Trophoblast cell (in vitro differentiated cells and primary cell): Measurements from ENCODE around the gene AUTS2.

Experiments used
- DNase-seq, 2 donors: peaks; one replicate each; pipeline ENCODE4 v3.0.0-alpha.2; 2016
- H2AFZ ChIP-seq: 2 replicates; pipeline ENCODE4 v1.6.1; 2013; ENCODE audit warnings: low read length, moderate library complexity, mild to moderate bottlenecking; ENCODE audit not compliant: insufficient read depth, poor library complexity
- H2AK5ac ChIP-seq: 2 replicates; pipeline ENCODE4 v1.6.1; 2013; ENCODE audit warnings: mild to moderate bottlenecking, low read length
- H2BK120ac ChIP-seq: 2 replicates; pipeline ENCODE4 v1.6.1; 2013; ENCODE audit warnings: low read length, mild to moderate bottlenecking, moderate library complexity; ENCODE audit not compliant: insufficient read depth, poor library complexity
- H2BK12ac ChIP-seq: 2 replicates; pipeline ENCODE4 v1.6.1; 2013; ENCODE audit warnings: mild to moderate bottlenecking, low read length, moderate library complexity
- H2BK5ac ChIP-seq: 2 replicates; pipeline ENCODE4 v1.6.1; 2013; ENCODE audit warnings: low read length, low read depth, moderate library complexity, mild to moderate bottlenecking; ENCODE audit not compliant: poor library complexity
- H3K14ac ChIP-seq: 2 replicates; pipeline ENCODE4 v1.6.1; 2013; ENCODE audit warnings: mild to moderate bottlenecking, low read length
- H3K18ac ChIP-seq: 2 replicates; pipeline ENCODE4 v1.6.1; 2013; ENCODE audit warnings: mild to moderate bottlenecking, low read length
- H3K23ac ChIP-seq: 2 replicates; pipeline ENCODE4 v1.6.1; 2013; ENCODE audit warnings: low read length
- H3K27ac ChIP-seq: 2 replicates; pipeline ENCODE4 v1.5.1; 2013; ENCODE audit warnings: low read depth, mild to moderate bottlenecking, inconsistent platforms, low read length, moderate library complexity
- H3K27me3 ChIP-seq: 2 replicates; pipeline ENCODE4 v1.6.1; 2013; ENCODE audit warnings: inconsistent platforms, mild to moderate bottlenecking, low read length, moderate library complexity; ENCODE audit not compliant: insufficient read depth
- H3K36me3 ChIP-seq, 2 experiments: 1 replicate in 1 of 2; 2 replicates in 1 of 2; pipeline ENCODE4 v1.6.1; 2013; ENCODE audit warnings: low read length in 2 of 2, mild to moderate bottlenecking in 2 of 2, moderate library complexity in 1 of 2; ENCODE audit not compliant: insufficient read depth in 2 of 2, control insufficient read depth in 1 of 2
- H3K4ac ChIP-seq: 2 replicates; pipeline ENCODE4 v1.6.1; 2013; ENCODE audit warnings: low read depth, mild to moderate bottlenecking, low read length, moderate library complexity
- H3K4me1 ChIP-seq, 2 experiments: 1 replicate in 1 of 2; 2 replicates in 1 of 2; pipeline ENCODE4 v1.6.1; 2013; ENCODE audit warnings: low read length in 2 of 2, mild to moderate bottlenecking in 2 of 2, moderate library complexity in 1 of 2; ENCODE audit not compliant: insufficient read depth in 2 of 2, control insufficient read depth in 1 of 2
- H3K4me2 ChIP-seq: 2 replicates; pipeline ENCODE4 v1.6.1; 2013; ENCODE audit warnings: inconsistent platforms, mild to moderate bottlenecking, low read length, moderate library complexity
- H3K4me3 ChIP-seq: 2 replicates; pipeline ENCODE4 v1.5.1; 2013; ENCODE audit warnings: mild to moderate bottlenecking, low read depth, low read length, inconsistent platforms
- H3K79me1 ChIP-seq: one replicate; pipeline ENCODE4 v1.6.1; 2013; ENCODE audit warnings: low read length
- H3K79me2 ChIP-seq: 2 replicates; pipeline ENCODE4 v1.6.1; 2013; ENCODE audit warnings: low read length, mild to moderate bottlenecking; ENCODE audit not compliant: control insufficient read depth, insufficient read depth, poor library complexity
- H3K9ac ChIP-seq: 2 replicates; pipeline ENCODE4 v1.6.1; 2013; ENCODE audit warnings: mild to moderate bottlenecking, low read length
- H3K9me3 ChIP-seq: 2 replicates; pipeline ENCODE4 v1.6.1; 2013; ENCODE audit warnings: low read depth, mild to moderate bottlenecking, control low read depth, inconsistent platforms, low read length; ENCODE audit not compliant: insufficient read depth
- H4K12ac ChIP-seq: 2 replicates; pipeline ENCODE4 v1.6.1; 2013; ENCODE audit warnings: low read depth, mild to moderate bottlenecking, low read length, moderate library complexity
- H4K8ac ChIP-seq: 2 replicates; pipeline ENCODE4 v1.6.1; 2013; ENCODE audit warnings: low read depth, mild to moderate bottlenecking, low read length, moderate library complexity
- H4K91ac ChIP-seq: one replicate; pipeline ENCODE4 v1.6.1; 2013; ENCODE audit warnings: low read depth, mild to moderate bottlenecking, low read length, moderate library complexity
- WGBS: extraction: QIAGEN DNeasy Blood & Tissue Kit; methylation state at CpG from one replicate; pipeline ENCODE4 v1.1.7; 2013; ENCODE audit warnings: missing lambda C conversion rate; ENCODE audit not compliant: insufficient read length, insufficient coverage; ENCODE audit errors: extremely low coverage; 5-methylcytosine and 5-hydroxymethylcytosine counted together

The AUTS2 gene

GRCh38 chr7:69922026-69922803, 323.9 kb downstream of the AUTS2 start:
- DNase-seq = no peak
- Histone ChIP-seq H2AFZ (no peak overlapping the region), H4K91ac (no peak overlapping the region), H3K27me3 (no peaks in the 10 kb centered on the region), H3K27ac (no peak overlapping the region), H2AK5ac (no peak overlapping the region), H3K4ac (no peak overlapping the region), H3K14ac (no peak overlapping the region), H2BK12ac (no peak overlapping the region), H2BK120ac (no peak overlapping the region), H3K9ac (no peak overlapping the region), H3K79me1 (no peaks in the 10 kb centered on the region), H3K18ac (no peak overlapping the region), H3K36me3 (no peaks in the 10 kb centered on the region), H3K4me2 (no peak overlapping the region), H3K79me2 (no peaks in the 10 kb centered on the region), H4K8ac (no peak overlapping the region), H3K9me3 (no peaks in the 10 kb centered on the region), H2BK5ac (no peak overlapping the region), H4K12ac (no peak overlapping the region), H3K4me1 (no peaks in the 10 kb centered on the region), H3K4me3 (no peak overlapping the region), H3K23ac (no peak overlapping the region)
- no CpG with 5 or more reads among the region's 6 CpGs for WGBS

- no CpG with 5 or more reads among the region's 10 CpGs for WGBS
- no peak overlapping the region for H3K4ac ChIP-seq
- no peak overlapping the region for H3K4me3 ChIP-seq
Observed at GRCh38 chr7:69927461-69927860, 329.2 kb downstream of the AUTS2 start.

GRCh38 chr7:69928621-69929020, 330.3 kb downstream of the AUTS2 start:
- no peak for DNase-seq
- Histone ChIP-seq H3K14ac (no peak overlapping the region), H3K4me3 (no peak overlapping the region), H2AFZ (no peak overlapping the region), H2AK5ac (no peak overlapping the region), H3K27ac (no peak overlapping the region), H3K79me1 (no peaks in the 10 kb centered on the region), H4K91ac (no peak overlapping the region), H3K4me2 (no peak overlapping the region), H3K4ac (no peak overlapping the region), H2BK12ac (no peak overlapping the region), H2BK5ac (no peak overlapping the region), H3K9me3 (no peaks in the 10 kb centered on the region), H3K36me3 (no peaks in the 10 kb centered on the region), H3K79me2 (no peaks in the 10 kb centered on the region), H3K23ac (no peak overlapping the region), H3K4me1 (no peaks in the 10 kb centered on the region), H3K9ac (no peak overlapping the region), H3K18ac (no peak overlapping the region), H3K27me3 (no peaks in the 10 kb centered on the region), H4K8ac (no peak overlapping the region), H2BK120ac (no peak overlapping the region), H4K12ac (no peak overlapping the region)
- no CpG with 5 or more reads among the region's 7 CpGs for WGBS

More at GRCh38 chr7:69927461-69927860, 329.2 kb downstream of the AUTS2 start:
- no peak overlapping the region for H4K91ac ChIP-seq
- H4K12ac ChIP-seq = no peak overlapping the region
- H2AK5ac ChIP-seq = no peak overlapping the region
- H4K8ac ChIP-seq = no peak overlapping the region
- H3K23ac ChIP-seq = no peak overlapping the region
- no peak overlapping the region for H2AFZ ChIP-seq
- H3K9me3 ChIP-seq = no peaks in the 10 kb centered on the region
- H2BK120ac ChIP-seq = no peak overlapping the region
- no peak overlapping the region for H3K9ac ChIP-seq
- H3K18ac ChIP-seq = no peak overlapping the region
- no peak overlapping the region for H3K4me2 ChIP-seq
- no peaks in the 10 kb centered on the region for H3K4me1 ChIP-seq
- H3K14ac ChIP-seq = no peak overlapping the region
- no peak overlapping the region for H3K27ac ChIP-seq
- H3K27me3 ChIP-seq = no peaks in the 10 kb centered on the region
- H3K36me3 ChIP-seq = no peaks in the 10 kb centered on the region
- no peak overlapping the region for H2BK5ac ChIP-seq
- no peak overlapping the region for H2BK12ac ChIP-seq
- DNase-seq = no peak
- H3K79me1 ChIP-seq = no peaks in the 10 kb centered on the region
- H3K79me2 ChIP-seq = no peaks in the 10 kb centered on the region

- H4K12ac ChIP-seq = no peak overlapping the region
- no CpG with 5 or more reads among the region's 2 CpGs for WGBS
Observed at GRCh38 chr7:69929622-69930021, 331.3 kb downstream of the AUTS2 start.

More at GRCh38 chr7:69929622-69930021, 331.3 kb downstream of the AUTS2 start:
- Histone ChIP-seq H3K79me1 (no peaks in the 10 kb centered on the region), H3K4me1 (peaks cover 0 to 2% of the 10 kb centered on the region in 2 experiments), H3K18ac (no peak overlapping the region), H2BK120ac (no peak overlapping the region), H3K9me3 (no peaks in the 10 kb centered on the region), H3K14ac (no peak overlapping the region), H2BK12ac (no peak overlapping the region), H2BK5ac (no peak overlapping the region), H4K8ac (no peak overlapping the region), H3K27me3 (no peaks in the 10 kb centered on the region), H2AK5ac (no peak overlapping the region), H4K91ac (no peak overlapping the region), H3K4me3 (no peak overlapping the region), H3K36me3 (no peaks in the 10 kb centered on the region), H3K27ac (no peak overlapping the region), H3K23ac (no peak overlapping the region), H3K79me2 (no peaks in the 10 kb centered on the region), H3K4me2 (no peak overlapping the region), H3K9ac (no peak overlapping the region), H2AFZ (no peak overlapping the region), H3K4ac (no peak overlapping the region)
- DNase-seq = no peak
